Measurements from ENCODE around the gene PRPF31.
"Not testable (repeated sequence)": the region's sequence is repeated elsewhere in the genome, so short reads cannot be mapped to it uniquely, and the experiment has no call there.

Gene PRPF31

DNA sequence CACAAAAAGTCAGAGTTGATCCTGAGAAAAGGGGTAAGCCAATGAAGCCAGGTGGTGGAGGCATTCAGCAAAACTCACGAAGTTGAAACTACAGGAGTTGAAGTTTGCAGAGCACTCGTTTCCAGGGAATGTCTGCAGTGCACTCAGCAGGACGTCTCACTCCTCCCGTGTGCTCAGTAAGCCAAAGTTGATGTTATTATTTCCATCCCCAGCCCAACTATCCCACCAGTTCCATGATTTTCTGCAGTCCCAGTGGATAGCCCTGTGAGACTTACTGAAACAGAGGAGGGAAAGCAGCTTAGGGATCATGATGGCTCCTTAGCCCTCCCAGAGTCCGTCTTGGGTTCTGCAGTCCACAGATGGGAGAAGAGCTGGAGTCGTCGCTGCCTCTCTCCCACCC, 34.5 kb upstream of the PRPF31 start, which contains the start of gene TARM1:
Gene TARM1 (minus strand): TSS at position 334 of the 400 bp plus-strand sequence. CDS start 25 bp downstream, at position 309.
- Histone ChIP-seq H3K4me3 (ENCODE audit: low read depth in 1 of 2, low read length in 1 of 2) (peak within 1 kb of the TSS; percentile 5 to 42), H3K27me3 (no peaks in the 10 kb centered on the region), H3K27ac (peak within 1 kb of the TSS; percentile 74), H3K9me3 (no peaks in the 10 kb centered on the region), H3K4me1 (ENCODE audit: control insufficient read depth in 1 of 2, insufficient read depth in 1 of 2, low read depth in 1 of 2, low read length in 1 of 2) (peaks cover 36 to 44% of the 10 kb centered on the region in 2 experiments), H3K36me3 (no peaks in the 10 kb centered on the region)
- TF ChIP-seq, protein P1, sequence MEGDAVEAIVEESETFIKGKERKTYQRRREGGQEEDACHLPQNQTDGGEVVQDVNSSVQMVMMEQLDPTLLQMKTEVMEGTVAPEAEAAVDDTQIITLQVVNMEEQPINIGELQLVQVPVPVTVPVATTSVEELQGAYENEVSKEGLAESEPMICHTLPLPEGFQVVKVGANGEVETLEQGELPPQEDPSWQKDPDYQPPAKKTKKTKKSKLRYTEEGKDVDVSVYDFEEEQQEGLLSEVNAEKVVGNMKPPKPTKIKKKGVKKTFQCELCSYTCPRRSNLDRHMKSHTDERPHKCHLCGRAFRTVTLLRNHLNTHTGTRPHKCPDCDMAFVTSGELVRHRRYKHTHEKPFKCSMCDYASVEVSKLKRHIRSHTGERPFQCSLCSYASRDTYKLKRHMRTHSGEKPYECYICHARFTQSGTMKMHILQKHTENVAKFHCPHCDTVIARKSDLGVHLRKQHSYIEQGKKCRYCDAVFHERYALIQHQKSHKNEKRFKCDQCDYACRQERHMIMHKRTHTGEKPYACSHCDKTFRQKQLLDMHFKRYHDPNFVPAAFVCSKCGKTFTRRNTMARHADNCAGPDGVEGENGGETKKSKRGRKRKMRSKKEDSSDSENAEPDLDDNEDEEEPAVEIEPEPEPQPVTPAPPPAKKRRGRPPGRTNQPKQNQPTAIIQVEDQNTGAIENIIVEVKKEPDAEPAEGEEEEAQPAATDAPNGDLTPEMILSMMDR (IDR thresholded peaks at IDR 0.05) = no peak

DNA sequence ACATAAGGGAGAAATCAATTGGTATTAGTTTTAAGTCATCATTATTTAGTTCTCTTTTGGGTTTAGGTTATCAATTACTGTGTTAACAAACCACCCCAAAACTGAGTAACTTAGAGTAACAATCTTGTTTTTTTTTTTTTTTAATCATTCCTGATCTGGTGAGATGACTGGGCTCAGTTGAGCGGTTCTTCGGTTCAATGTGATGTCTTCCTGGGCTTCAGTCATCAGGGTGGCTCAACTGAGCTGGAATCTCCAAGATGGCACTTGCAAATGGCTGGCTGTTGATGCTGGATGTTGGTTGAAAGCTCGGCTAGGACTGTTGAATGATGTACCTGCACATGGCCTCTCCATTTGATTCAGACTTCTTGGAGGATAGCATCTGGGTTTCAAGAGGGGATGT, 31.1 kb upstream of the PRPF31 start:
- Histone ChIP-seq H3K4me3 (ENCODE audit: low read depth in 1 of 2, low read length in 1 of 2) (no peak overlapping the region), H3K9me3 (no peaks in the 10 kb centered on the region), H3K27me3 (no peaks in the 10 kb centered on the region), H3K27ac (no peak overlapping the region), H3K36me3 (no peaks in the 10 kb centered on the region), H3K4me1 (ENCODE audit: control insufficient read depth in 1 of 2, insufficient read depth in 1 of 2, low read depth in 1 of 2, low read length in 1 of 2) (peaks cover 12 to 16% of the 10 kb centered on the region in 2 experiments)
- TF ChIP-seq, protein P1 (IDR thresholded peaks at IDR 0.05) = no peak

DNA sequence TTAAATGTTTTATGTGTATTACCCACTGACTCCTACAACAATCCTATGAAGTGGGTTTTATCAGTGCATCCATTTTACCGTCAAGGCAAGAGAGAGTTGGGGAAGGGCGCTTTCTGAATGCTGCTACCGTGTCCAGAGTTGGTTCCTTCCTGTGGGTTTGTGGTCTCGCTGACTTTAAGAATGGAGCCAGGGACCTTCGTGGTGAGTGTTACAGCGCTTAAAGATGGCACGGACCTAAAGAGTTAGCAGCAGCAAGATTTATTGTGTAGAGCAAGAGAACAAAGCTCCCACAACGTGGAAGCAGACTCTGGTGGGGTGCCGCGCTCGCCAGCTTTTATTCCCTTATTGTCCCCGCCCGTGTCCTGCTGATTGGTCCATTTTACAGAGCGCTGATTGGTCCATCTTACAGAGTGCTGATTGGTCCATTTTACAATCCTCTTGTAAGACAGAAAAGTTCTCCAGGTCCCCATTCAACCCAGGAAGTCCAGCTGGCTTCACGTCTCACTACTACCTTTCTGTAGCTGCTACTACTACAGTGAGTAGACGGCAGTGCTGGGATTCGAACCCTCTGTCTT, 21.0 kb upstream of the PRPF31 start:
- H3K27me3 ChIP-seq = no peaks in the 10 kb centered on the region
- no peaks in the 10 kb centered on the region for H3K9me3 ChIP-seq
- no peak overlapping the region for H3K4me3 ChIP-seq (ENCODE audit: low read depth in 1 of 2, low read length in 1 of 2)
- TF ChIP-seq, protein P1 (IDR thresholded peaks at IDR 0.05) = no peak
- H3K4me1 ChIP-seq (ENCODE audit: control insufficient read depth in 1 of 2, insufficient read depth in 1 of 2, low read depth in 1 of 2, low read length in 1 of 2) = peaks cover 49 to 56% of the 10 kb centered on the region in 2 experiments
- H3K27ac ChIP-seq = peak overlapping the region; percentile 61
- peaks cover 25% of the 10 kb centered on the region for H3K36me3 ChIP-seq

DNA sequence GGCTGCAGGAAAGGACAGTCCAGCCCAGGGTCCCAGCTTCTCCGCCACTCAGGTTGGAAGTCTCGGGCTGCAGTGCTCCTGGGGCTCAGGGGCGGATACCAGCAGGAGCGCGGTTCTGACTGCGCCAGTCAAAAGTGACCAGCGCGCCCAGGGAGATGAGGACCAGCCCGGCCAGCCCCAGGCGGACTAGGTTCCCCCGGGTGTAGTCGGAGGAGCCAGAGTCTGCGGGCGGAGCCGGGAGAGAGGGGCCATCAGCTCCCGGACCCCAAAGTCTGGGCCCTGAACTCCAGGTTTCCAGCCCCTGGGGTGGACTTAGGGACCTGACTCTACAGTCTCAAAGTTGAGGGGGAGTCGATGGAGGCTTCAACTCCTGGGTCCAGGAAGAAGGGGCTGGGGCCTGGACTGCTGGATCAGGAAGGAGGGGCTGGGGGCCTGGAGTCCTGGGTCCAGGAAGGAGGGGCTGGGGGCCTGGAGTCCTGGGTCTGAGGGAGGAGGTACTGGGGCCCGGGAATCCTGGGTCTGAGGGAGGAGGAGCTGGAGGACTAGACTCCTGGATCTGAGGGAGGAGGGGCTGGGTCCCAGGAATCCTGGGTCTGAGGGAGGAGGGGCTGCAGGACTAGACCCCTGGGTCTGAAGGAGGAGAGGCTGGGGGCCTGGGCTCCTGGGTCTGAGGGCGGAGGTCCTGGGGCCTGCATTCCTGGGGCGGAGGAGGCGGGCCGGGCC, 20.3 kb upstream of the PRPF31 start:
- TF ChIP-seq, protein P1 (IDR thresholded peaks at IDR 0.05) = no peak
- Histone ChIP-seq H3K4me3 (ENCODE audit: low read depth in 1 of 2, low read length in 1 of 2) (peak overlapping the region; percentile 33 to 78), H3K27ac (peak overlapping the region; percentile 88)

DNA sequence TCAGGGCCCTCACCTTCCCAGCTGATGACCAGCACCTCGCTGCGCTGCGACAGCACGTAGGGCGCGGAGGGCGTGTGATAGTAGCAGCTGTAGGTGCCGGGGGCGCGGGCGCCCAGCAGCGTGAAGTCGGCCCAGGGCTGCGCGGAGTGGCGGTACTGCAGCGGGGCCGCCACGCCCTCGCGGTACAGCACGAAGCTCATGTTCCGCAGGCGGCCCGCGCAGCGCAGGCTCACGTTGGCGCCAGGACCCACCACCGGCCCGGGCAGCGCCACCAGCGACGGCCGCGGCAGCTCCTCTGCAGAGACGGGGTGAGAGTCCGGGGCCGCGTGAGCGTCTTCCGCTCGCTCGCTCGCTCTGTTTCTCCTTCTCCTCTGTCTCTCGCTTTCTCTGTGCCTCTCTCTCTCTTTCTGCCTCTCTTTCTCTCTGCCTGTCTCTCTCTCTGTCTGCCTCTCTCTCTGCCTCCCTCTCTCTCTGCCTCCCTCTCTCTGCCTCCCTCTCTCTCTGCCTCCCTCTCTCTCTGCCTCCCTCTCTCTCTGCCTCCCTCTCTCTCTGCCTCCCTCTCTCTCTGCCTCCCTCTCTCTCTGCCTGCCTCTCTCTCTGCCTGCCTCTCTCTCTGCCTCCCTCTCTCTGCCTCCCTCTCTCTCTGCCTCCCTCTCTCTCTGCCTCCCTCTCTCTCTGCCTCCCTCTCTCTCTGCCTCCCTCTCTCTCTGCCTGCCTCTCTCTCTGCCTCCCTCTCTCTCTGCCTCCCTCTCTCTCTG, 19.5 kb upstream of the PRPF31 start:
- peaks cover 25% of the 10 kb centered on the region for H3K36me3 ChIP-seq
- not testable (repeated sequence) for H3K9me3 ChIP-seq, H3K27me3 ChIP-seq
- peak overlapping the region; percentile 88 for H3K27ac ChIP-seq
- H3K4me1 ChIP-seq (ENCODE audit: control insufficient read depth in 1 of 2, insufficient read depth in 1 of 2, low read depth in 1 of 2, low read length in 1 of 2) = peaks cover 64 to 71% of the 10 kb centered on the region in 2 experiments
- peak overlapping the region; percentile 33 to 78 for H3K4me3 ChIP-seq (ENCODE audit: low read depth in 1 of 2, low read length in 1 of 2)

More for the DNA sequence above, 20.3 kb upstream of the PRPF31 start:
- Histone ChIP-seq H3K27me3 (no peaks in the 10 kb centered on the region), H3K9me3 (no peaks in the 10 kb centered on the region), H3K36me3 (peaks cover 25% of the 10 kb centered on the region), H3K4me1 (ENCODE audit: control insufficient read depth in 1 of 2, insufficient read depth in 1 of 2, low read depth in 1 of 2, low read length in 1 of 2) (peaks cover 57 to 63% of the 10 kb centered on the region in 2 experiments)

All from neutrophil (primary cell).